ENCODE measurements around the gene AMOTL1.

GRCh38 chr11:94800414-94800813, 32.3 kb downstream of the AMOTL1 start:
- TF ChIP-seq CTCF (IDR thresholded peaks at IDR 0.05), result no peak
- no peak for TF ChIP-seq ZFX (IDR thresholded peaks at IDR 0.05; ENCODE audit: borderline replicate concordance)
